HG03378 (cell line): ENCODE data around the gene PDE6H.

Source experiments
- ATAC-seq: cut with Tn5 transposase; IDR thresholded peaks from one replicate; pipeline ENCODE4 v1.9.1; 2021; ENCODE audit warnings: mild to moderate bottlenecking, moderate library complexity; ENCODE audit not compliant: unreplicated experiment

PDE6H gene

DNA sequence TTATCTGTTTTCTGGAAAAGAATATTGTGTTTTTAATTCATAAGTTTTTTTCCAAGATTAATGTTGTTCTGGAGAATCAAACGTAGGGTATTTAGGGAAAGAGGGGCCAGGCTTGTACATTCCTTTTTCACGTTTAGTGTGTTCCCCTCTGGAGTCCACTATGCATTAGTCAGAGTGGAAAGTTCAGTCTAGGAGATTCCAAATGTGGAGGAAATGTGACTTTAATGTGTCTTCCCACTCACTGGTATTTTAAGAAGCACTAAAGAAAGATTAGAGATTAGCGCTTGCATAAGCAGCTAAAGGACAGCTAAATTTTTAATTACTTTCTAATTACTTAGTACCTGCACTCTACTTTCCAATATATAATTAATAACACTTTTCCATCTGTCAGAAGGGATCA is 4.4 kb upstream of the PDE6H start:
- ATAC-seq: no peak

DNA sequence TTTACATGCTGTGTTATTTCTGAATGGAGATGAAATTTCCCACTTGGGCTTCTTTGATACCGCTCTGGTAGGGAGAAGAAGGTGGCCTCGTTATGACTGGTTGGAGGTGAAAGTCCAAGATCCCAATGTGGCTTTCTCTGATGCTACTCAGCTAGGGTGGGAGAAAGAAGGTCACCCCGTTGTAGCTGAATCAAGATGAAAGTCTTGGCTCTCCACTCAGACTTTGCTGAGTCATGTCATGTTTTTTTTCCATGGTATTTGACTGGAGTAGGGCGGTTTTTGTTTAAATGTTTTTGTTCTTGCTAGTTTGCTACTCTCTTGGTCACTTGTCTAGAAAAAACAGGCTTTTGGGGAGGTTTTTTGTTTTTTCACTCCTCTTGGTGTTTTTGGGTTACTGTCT is 2.4 kb upstream of the PDE6H start:
- no peak for ATAC-seq

DNA sequence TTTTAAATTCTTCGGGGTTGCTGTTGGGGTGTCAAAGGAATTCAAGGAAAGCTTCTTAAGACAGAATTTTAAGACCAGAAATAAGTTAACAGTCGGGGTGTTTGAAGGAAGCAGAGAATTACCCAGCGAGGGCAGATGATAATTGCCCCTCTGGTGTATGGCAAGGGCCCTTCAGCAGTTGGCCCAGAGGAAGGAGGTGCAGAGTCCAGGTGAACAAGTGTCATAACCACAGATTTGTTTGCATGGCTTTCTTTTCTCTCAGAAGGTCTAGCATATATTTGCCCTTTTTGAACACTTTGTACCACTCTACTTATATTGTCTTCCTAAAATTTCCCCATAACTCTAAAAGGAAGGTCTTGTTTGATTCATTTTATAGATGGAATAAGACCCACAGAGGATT is 1.8 kb downstream of the PDE6H start:
- ATAC-seq: no peak

DNA sequence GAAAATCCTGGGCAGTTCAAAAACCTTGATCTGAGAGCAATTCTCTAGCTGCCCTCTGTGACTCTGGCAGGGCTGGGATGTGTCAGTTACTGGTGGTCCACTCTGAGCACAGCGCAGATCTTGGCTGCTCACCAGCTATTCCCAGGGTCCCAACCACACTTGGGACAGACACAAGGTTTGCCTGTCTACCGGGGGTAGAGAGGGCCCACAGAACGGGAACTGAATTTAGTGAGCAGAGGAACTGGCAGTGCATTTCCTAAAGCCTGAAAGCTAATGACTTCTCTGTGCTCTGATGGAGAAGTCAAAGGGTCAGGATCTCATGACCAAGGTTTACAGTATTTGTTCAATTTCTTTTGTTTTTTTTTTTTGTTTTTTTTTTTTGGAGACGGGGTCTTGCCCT is 2.6 kb downstream of the PDE6H start:
- no peak for ATAC-seq

DNA sequence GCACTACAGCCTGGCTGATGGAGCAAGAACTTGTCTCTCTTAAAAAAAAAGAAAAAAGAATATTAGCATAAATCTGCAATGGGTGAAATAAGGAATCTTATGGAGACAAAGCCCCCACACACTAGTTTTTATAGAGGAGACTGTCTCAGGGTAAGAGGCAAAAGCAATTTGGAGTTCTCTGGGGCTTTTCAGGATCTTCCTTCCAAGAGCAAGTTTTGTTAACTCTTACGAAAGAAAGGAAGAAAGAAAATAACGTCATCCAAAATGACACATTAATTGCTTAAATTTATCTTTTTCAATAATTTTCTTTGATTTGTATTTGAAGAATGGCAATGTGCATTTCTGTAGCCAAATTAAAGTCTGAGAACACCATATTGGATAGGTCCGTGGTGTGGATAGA is 3.8 kb downstream of the PDE6H start:
- no peak for ATAC-seq

DNA sequence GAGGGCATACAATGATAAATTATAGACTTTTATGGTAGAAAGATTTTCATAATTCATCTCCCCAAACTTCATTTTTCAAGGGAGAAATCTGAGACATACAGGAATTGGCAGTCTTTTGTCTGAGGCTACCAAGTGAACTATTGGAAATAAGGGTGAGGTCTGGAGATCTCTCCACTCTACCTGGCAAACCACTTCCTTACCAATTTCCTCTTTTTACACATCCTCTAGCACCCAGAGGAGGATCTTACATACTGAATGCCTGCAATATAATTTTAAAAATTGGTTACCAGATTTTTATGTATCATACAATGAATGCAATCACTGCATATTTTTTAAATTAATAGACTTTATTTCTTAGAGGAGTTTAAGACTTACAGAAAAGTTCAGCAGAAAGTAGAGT is 6.6 kb downstream of the PDE6H start:
- ATAC-seq: no peak

DNA sequence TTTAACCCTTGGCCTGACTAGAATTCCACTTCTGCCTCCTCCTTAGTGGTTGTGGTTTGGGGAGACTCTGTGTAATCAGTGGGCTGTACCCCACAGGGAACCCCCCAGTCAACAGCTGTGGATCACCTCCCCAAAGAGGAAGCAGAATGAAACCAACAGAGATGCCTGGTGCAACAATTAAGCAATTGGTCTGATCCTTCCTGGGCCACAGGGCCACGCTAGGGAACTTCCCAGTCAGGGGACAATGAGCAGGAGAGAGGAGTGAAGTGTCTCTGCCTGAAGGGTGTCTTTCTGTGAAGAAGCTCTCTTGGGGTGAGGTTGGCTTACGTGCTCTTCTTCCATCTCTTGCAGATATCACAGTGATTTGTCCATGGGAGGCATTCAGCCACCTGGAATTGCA is 8.2 kb downstream of the PDE6H start:
- ATAC-seq: no peak

DNA sequence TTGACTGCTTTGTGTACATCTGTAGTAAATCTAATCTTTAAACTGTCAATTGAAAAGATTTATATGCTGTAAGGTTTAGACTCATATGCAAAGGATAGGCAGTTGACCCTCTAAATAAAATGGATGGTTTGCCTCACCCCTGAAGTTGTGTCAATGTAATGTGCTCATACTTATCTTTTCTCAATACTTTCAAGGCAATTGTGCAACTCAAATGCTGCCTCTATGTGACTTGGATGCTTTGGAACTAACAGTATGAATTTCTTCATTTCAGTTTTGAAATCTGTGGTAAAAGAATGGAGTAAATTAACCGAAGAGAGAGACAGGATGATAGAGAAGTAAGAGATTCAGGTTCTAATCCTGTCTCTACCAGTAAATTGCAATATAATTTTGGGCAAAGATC is 9.7 kb downstream of the PDE6H start:
- ATAC-seq: no peak

DNA sequence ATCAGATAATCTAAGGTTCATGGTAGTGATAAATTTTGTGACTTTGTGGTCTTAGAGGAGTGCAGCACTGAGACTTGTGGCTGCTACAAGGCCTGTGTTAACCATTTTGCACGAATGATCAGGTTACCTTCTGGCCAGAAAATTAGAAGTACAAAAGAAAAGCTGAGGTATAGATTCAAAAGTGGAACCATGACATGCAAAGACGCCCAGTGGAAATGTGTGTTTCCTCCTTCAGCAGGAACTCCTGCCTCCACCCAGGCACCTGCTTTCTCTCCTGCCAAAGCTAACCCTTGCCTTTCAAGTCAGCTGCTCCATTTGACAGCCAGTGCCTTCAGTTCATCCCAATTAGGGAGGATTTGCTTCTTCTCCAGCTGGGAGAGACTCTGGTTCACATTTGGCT is 10.1 kb downstream of the PDE6H start:
- no peak for ATAC-seq

DNA sequence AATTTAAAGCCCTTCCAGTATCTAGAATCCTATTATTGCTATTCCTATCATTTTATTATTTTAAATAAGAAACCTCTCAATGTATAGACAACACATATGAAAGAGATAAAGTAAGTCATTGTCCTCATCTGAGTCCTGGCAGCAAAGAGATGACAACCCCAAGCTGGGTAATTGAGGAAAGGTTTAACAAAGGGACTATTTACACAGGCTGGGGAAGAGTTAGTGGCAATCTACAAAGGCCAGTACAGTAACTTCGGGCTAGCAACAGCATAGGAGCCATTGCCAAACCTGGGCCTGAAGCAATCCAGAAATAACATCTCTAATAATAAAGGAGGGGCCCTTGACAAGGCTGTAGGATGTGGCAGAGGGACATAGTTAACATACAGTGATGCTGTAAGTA is 11.2 kb downstream of the PDE6H start:
- ATAC-seq: no peak

DNA sequence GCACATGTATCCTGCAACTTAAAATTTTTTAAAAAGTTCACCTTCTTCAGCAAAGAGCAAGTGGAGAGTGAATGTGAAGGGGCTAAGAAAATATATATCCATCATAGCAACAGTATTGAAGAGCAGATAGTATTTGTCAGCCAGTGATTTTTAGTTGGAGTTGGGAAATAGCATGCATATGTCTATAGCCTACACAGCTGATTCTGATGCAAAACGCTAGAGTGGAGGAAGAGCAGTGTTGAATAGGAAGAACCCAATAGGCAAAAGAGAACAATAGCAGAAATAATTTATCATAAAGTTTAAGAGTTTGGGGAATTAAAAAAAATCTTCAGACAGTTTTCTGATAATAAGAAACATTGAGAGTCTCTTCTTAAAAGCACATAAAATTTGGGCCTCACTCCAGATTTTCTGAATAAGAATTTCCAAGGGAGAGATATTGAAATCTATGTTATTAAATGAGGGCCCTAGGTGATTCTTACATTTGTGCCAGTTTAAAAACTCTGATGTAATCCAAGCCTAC is 12.0 kb downstream of the PDE6H start:
- ATAC-seq: no peak

DNA sequence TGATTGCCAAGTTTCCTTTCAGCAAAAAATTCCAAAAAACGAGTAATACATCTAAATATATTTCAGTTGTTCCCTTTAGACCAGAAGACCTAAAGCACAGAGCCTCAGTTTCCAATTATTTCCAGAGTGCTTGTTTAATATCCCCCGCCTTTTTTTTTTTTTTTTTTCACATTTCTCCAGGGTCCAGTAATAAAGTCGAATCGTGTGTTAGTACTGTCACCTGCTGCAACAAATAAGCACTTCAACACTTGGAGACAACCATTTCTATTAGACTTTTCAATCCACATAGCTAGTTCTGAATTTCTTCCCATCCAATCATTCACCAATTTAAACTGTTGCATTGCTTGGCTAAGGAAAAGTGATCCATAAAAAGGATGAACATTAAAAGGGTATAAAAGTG is 13.6 kb downstream of the PDE6H start:
- no peak for ATAC-seq

DNA sequence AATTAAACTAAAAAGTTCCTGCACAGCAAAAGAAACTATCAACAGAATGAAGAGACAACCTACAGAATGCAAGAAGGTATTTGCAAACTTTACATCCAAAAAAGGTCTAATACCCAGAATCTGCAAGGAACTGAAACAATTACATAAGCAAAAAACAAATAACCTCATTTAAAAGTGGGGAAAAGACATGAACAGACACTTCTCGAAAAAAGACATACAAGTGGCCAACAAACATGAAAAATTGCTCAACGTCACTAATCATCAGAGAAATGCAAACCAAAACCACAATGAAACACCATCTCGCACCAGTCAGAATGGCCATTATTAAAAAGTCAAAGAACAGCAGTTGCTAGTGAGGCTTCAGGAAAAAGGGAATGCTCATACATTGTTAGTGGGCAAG is 15.2 kb downstream of the PDE6H start:
- no peak for ATAC-seq

DNA sequence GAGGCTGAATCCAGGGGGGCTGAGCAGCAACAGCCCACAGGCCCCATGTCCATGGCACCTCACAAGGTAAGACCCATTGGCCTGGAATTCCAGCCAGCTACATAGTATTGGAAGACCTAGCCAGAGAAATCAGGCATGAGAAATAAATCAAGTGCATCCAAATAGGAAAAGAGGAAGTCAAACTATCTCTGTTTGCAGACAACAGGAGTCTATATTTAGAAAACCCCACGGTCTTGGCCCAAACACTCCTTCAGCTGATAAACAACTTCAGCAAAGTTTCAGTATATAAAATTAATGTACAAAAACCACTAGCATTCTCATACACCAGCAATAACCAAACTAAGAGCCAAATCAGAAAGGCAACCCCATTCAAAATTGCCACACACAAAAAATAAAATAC is 16.9 kb downstream of the PDE6H start:
- no peak for ATAC-seq

DNA sequence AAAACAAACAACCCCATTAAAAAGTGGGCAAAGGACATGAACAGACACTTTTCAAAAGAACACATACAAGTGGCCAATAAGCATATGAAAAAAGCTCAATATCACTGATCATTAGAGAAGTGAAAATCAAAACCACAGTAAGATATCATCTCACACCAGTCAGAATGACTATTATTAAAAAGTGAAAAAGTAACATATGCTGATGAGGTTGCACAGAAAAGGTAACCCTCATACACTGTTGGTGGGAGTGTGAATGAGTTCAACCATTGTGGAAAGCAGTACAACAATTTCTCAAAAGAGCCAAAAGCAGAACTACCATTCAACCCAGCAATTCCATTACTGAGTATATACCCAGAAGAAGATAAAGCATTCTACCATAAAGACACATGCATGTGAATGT is 18.2 kb downstream of the PDE6H start:
- peak; percentile 39 for ATAC-seq

DNA sequence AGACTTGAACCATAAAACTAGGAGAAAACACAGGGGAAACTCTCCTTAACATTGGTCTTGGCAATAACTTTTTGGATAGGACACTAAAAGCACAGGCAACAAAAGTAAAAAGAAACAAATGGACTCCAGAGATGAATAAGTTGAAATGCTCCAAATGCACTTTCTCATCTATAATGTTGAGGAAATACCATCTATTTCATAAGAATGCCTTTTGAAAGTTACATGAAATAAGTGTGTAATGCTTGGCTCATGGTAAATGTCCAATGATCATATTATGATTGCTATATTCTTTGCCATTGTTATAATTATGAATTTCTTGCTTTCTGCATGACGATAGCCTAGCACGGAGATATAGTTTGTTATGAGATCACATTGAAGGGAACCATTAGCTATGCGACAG is 19.8 kb downstream of the PDE6H start:
- ATAC-seq: no peak

DNA sequence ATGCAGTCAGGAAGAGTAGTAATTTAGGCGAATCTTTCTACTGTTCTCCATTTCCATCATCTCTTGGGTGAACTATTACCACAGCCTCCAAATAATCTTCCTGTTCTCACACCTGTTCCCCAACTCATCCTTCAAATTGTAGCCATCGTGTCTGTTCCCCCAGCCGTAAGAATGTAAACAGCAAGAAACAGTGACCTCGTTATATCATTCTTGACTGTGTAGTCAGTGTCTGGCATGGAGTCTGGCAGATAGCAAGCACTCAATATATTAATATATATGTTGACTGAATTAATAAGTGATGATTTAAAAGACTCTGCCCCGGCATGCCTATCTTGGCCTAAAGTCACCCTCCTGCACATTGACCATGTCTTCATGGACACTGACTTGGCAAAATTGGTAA is 20.3 kb downstream of the PDE6H start:
- ATAC-seq: no peak

DNA sequence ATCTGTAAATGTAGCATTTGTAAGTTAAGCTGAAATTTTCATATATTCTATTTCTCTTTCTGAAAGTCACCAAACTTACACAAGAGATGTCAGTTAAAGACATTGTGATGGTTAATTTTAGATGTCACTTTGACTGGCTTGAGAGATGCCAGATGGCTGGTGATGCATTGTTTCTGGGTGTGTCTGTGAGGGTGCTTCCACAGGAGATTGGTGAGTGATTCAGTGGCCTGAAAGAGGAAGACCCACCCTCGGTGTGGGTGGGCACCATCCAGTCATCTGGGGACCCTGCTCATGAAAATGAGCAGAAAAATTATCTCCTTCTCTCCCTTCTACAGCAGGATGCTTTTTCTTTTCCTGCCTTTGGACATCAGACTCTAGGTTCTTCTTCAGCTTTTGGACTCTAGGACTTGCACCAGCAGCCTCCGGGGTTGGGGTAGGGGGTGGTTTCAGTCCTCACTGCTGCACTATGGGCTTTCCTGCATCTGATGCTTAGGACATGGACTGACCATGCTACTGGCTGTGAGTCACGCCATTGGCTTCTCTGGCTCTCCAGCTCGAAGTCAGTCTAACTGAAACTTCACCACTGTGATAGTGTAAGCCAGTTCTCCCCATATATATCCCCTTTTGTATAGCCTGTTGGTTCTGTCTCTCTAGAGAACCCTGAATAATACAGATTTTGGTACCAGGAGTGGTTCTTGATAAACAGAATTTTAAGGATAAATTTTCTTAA is 20.9 kb downstream of the PDE6H start:
- ATAC-seq: no peak

DNA sequence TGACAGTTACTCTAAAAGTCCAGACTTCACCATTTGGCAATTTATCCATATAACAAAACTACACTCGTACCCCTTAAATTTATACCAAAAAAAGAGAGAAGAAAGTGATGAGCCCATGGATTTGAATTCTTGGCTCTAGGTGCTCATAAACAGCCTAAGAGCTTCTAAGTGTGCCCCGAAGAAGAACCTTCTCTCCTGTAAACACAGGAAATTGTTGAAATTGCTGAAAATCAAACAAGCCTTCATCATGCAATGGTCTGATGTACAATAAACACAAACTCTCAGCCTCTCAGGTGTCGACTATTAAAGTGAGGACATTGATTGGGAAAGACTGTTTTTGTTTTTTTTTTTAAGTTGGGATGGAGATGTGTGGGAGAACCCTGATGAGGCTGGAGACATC is 21.8 kb downstream of the PDE6H start:
- ATAC-seq: no peak

DNA sequence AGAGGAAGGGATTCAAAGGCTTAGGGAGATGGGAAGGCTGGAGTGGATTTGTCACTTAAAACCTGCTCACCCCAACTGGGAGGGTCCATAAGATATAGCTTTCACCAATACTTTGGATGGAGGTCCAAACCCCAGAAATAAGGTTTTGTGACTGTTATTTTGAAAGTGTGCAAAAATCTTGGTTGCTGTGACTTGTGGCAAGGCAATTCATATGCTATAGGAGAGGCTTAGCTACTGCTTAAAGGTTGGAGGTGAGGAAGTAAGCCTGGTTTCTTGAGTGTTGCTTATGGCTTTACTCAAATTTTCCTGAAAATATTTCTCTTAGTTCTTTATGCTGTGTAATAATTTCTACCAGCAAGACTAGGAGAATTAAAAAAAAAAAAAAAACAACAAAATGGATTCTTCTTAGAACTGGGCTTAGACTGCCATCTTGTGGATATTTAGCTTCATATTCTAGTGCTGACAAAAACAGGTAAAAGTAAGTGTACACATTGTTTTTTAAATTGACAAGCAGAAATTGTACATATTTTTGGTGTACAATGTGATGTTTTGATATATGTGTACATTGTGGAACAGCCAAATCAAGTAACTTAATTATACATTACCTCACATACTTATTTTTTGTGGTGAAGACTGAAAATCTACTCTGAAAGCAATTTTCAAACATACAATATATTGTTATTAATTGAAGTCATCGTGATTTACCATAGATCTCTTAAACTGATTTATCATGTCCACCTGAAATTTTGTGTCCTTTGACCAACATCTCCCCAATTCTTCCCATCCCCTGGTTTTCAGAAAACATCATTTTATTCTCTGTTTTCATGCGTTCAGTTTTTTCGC is 23.0 kb downstream of the PDE6H start:
- peak; percentile 38 for ATAC-seq

DNA sequence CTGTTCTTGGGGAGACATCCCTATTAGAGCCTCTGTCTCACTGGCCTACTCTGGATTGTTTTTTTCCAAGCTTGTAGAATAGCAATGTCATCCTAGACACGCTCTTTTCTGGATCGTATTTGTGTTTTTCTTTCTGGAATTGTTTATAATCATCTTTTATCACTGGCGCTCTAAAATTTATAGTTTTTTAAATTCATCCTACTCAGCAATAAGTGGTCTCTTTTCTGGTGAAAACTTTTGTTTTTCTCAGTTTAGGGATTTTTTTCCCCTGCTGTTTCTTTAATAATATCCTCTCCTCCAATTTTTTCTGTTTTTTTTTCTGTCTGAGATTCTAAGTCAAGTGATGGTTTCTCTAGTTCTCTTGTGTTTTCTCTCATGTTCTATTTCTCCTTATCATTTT is 25.2 kb downstream of the PDE6H start:
- ATAC-seq: no peak

DNA sequence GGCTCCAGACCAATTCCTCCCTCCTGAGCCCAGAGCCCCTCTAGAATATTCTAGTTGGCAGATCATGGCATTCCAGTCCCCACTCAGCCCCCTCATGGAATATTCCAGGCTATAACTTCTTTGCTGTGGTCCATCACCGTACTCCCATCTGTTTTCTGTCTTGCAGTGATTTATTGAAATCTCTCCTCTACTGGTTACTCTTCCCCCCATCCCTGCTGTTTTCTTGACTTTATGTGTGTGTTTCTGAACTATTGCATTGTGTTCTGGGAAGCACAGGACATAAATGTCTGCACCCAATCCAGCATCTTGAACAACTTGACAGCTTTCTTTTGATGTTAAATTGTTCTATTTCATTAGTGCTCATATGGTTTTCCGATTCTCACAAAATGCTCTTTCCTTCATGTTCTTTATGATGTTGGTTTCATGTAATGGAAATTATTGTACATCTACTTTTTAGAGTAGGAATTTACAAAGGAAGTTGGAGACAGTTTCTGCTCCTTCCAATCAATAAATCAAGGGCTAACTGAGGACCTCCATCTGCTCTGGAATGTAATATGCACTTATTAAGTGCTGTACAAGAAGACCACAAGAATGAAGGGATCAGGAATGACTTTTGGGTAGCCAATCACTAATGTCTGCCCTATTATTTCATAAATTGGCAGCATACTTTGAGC is 26.3 kb downstream of the PDE6H start:
- no peak for ATAC-seq
